ENCODE measurements around the gene ABCA13.

DNA sequence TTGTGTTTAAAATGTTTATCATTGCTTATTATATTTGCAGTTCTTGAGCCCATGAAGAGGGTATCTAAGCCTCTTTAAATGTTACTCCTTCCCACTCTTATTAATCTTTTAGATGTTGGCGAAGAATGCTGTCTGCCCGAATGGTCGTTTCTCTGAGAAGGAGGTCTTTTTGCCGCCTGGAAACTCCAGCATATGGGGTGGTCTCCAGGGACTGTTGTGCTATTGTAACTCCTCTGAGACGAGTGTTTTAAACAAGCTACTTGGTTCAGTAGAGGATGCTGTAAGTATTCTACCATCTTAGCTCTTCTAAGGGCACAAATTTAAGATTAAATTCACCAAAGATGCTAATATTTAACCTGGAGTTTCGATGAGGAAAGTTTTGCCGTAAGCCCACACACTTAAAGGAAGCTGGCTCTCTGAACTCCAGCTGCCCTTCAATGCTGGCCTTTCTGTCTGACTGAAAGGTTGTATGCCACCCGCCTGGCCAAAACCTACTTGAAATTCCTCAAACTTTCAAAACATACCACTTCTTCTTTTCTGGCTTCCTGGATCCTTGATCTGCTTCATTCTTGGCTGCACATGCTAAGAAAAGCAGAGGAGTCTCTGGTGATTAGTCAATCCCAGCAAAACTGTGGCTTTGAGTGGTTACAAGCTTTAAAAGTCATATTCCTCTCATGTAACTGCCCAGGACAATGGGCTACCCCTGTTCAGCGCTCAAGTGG, 74.7 kb downstream of the ABCA13 start:
- TF ChIP-seq ZBTB7A (IDR thresholded peaks at IDR 0.05; ENCODE audit: low read depth) = no peak
- TF ChIP-seq EP300 (IDR thresholded peaks at IDR 0.05; ENCODE audit: borderline replicate concordance) = no peak
- TF ChIP-seq REST (IDR thresholded peaks at IDR 0.05; ENCODE audit: low read depth) = no peak
- no peak for TF ChIP-seq EGR1 (IDR thresholded peaks at IDR 0.05)
- TF ChIP-seq RAD21 (IDR thresholded peaks at IDR 0.05; ENCODE audit: low read depth) = no peak
- no peak for TF ChIP-seq USF1 (IDR thresholded peaks at IDR 0.05)
- TF ChIP-seq YY1 (IDR thresholded peaks at IDR 0.05; ENCODE audit: low read depth) = no peak
- TF ChIP-seq, protein P1, sequence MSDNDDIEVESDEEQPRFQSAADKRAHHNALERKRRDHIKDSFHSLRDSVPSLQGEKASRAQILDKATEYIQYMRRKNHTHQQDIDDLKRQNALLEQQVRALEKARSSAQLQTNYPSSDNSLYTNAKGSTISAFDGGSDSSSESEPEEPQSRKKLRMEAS (IDR thresholded peaks at IDR 0.05) = no peak
- no peak for TF ChIP-seq TEAD4 (IDR thresholded peaks at IDR 0.05)
- no peak for TF ChIP-seq CREB1 (IDR thresholded peaks at IDR 0.05; ENCODE audit: low read depth)
- no peak for TF ChIP-seq NFIC (IDR thresholded peaks at IDR 0.05)
- TF ChIP-seq TCF12 (IDR thresholded peaks at IDR 0.05; ENCODE audit: low read depth) = no peak
- no peak for TF ChIP-seq TAF1 (IDR thresholded peaks at IDR 0.05; ENCODE audit: low read depth)

Measured in Ishikawa (cell line).